Keratinocyte (primary cell): ENCODE data around the gene SMIM38. TPM values are rescaled to one million over a fixed set of nuclear protein-coding genes. Genes with fewer than 3 reads are reported as not detected.

Experiments
- DNase-seq: peaks from one replicate; pipeline ENCODE4 v3.0.0-alpha.2; 2011; ENCODE audit warnings: low read depth, missing footprints, low spot score
- FAIRE-seq: peaks from 2 replicates; lab custom pipeline; 2011; peaks lifted over from hg19 to GRCh38; lab: Jason Lieb, UNC
- H2AFZ ChIP-seq: 2 replicates; pipeline ENCODE4 v1.6.0; 2012; ENCODE audit warnings: low read length, control low read depth, inconsistent platforms; ENCODE audit not compliant: control insufficient read depth
- H3K27ac ChIP-seq: 2 replicates; pipeline ENCODE4 v1.5.1; 2011; ENCODE audit warnings: low read length; ENCODE audit not compliant: control insufficient read depth, insufficient read depth
- H3K27me3 ChIP-seq: 3 replicates; pipeline ENCODE4 v1.6.0; 2011; ENCODE audit warnings: low read length; ENCODE audit not compliant: control insufficient read depth, insufficient read depth; ENCODE audit errors: extremely low read depth
- H3K36me3 ChIP-seq, 2 experiments: 2 replicates in 1 of 2; 3 replicates in 1 of 2; pipeline ENCODE4 v1.5.1; 2011; ENCODE audit warnings: low read length in 2 of 2, mild to moderate bottlenecking in 1 of 2; ENCODE audit not compliant: control insufficient read depth in 2 of 2, insufficient read depth in 2 of 2; ENCODE audit errors: extremely low read depth in 1 of 2
- H3K4me1 ChIP-seq: 3 replicates; pipeline ENCODE4 v1.5.1; 2011; ENCODE audit warnings: low read length; ENCODE audit not compliant: control insufficient read depth, insufficient read depth; ENCODE audit errors: extremely low read depth
- H3K4me2 ChIP-seq: 3 replicates; pipeline ENCODE4 v1.6.0; 2011; ENCODE audit warnings: low read depth, low read length; ENCODE audit not compliant: control insufficient read depth, insufficient read depth; ENCODE audit errors: extremely low read depth
- H3K4me3 ChIP-seq, 3 experiments: fragments of 200-600 bp in 1 of 3; sonication (generic) in 1 of 3; 2 replicates in 2 of 3; 3 replicates in 1 of 3; pipeline ENCODE4 v1.5.1; 2011 to 2016; ENCODE audit warnings: low read length in 3 of 3, mild to moderate bottlenecking in 3 of 3, control low read depth in 2 of 3, inconsistent platforms in 1 of 3, low read depth in 1 of 3, mixed read lengths in 1 of 3, mixed run types in 1 of 3, moderate library complexity in 1 of 3; ENCODE audit not compliant: control insufficient read depth in 2 of 3, insufficient read depth in 2 of 3; ENCODE audit errors: extremely low read depth in 1 of 3
- H3K79me2 ChIP-seq: 2 replicates; pipeline ENCODE4 v1.6.0; 2012; ENCODE audit warnings: low read length; ENCODE audit not compliant: control insufficient read depth, insufficient read depth
- H3K9ac ChIP-seq: 3 replicates; pipeline ENCODE4 v1.6.0; 2011; ENCODE audit warnings: low read length; ENCODE audit not compliant: control insufficient read depth, insufficient read depth; ENCODE audit errors: extremely low read depth
- H3K9me1 ChIP-seq: 3 replicates; pipeline ENCODE4 v1.6.0; 2011; ENCODE audit warnings: low read length; ENCODE audit not compliant: control insufficient read depth, insufficient read depth; ENCODE audit errors: extremely low read depth
- H3K9me3 ChIP-seq: 2 replicates; pipeline ENCODE4 v1.5.1; 2012; ENCODE audit warnings: low read depth, low read length; ENCODE audit not compliant: control insufficient read depth
- H4K20me1 ChIP-seq: 3 replicates; pipeline ENCODE4 v1.6.0; 2011; ENCODE audit warnings: low read length; ENCODE audit not compliant: control insufficient read depth, insufficient read depth; ENCODE audit errors: extremely low read depth
- EZH2 ChIP-seq: IDR thresholded peaks from one replicate; pipeline ENCODE4 v1.6.1; 2012; ENCODE audit warnings: inconsistent platforms, mild to moderate bottlenecking, low read length, moderate library complexity
- dilution Hi-C: fragments of 300-500 bp; cut with MboI; formaldehyde crosslinking; loops from one replicate; pipeline ENCODE4 v1.7.0; 2020; ENCODE audit warnings: low sequenced_read_pairs; ENCODE audit not compliant: extremely low pct_ligation_motif_present
- polyA plus RNA-seq, 5 experiments: library from polyadenylated mRNA; depleted of rRNA in 3 of 5; stranded (reverse) in 3 of 5; stranded (forward) in 1 of 5; unstranded in 1 of 5; fragments of >200 nt; gene quantifications; 1 replicate in 1 of 5; 2 replicates in 3 of 5; 3 replicates in 1 of 5; pipeline versions ENCODE4 v1.2.1 to v1.2.3, GENCODE V29; 2011 to 2012; ENCODE audit warnings: missing spikeins in 2 of 5, low read depth in 1 of 5, low replicate concordance in 1 of 5
- TF ChIP-seq, protein P1 (sequence below), 3 experiments: IDR thresholded peaks in 1 of 3; conservative IDR thresholded peaks in 1 of 3; optimal IDR thresholded peaks in 1 of 3; 2 replicates in 2 of 3; 3 replicates in 1 of 3; pipeline versions ENCODE3 to v1.5.1; 2011; ENCODE audit warnings: low read length in 3 of 3, mild to moderate bottlenecking in 3 of 3, moderate library complexity in 2 of 3, control low read depth in 1 of 3, inconsistent platforms in 1 of 3; ENCODE audit not compliant: insufficient read depth in 2 of 3; ENCODE audit errors: extremely low read depth in 1 of 3

Gene SMIM38
- polyA plus RNA-seq, 1 donor (not counting 4 experiments of a cell fraction or from before 2014, with no cell fraction given): not detected

- Histone ChIP-seq H3K9ac (no peak overlapping the region), H3K4me2 (no peak overlapping the region), H3K9me1 (no peaks in the 10 kb centered on the region), H3K27ac (no peak overlapping the region), H4K20me1 (no peaks in the 10 kb centered on the region), H3K4me1 (peaks cover 2% of the 10 kb centered on the region), H2AFZ (no peak overlapping the region), H3K4me3 (no peak overlapping the region), H3K27me3 (no peaks in the 10 kb centered on the region), H3K9me3 (no peaks in the 10 kb centered on the region), H3K79me2 (no peaks in the 10 kb centered on the region), H3K36me3 (no peaks in the 10 kb centered on the region)
- no peak for DNase-seq
- TF ChIP-seq EZH2: no peak
- TF ChIP-seq, protein P1, sequence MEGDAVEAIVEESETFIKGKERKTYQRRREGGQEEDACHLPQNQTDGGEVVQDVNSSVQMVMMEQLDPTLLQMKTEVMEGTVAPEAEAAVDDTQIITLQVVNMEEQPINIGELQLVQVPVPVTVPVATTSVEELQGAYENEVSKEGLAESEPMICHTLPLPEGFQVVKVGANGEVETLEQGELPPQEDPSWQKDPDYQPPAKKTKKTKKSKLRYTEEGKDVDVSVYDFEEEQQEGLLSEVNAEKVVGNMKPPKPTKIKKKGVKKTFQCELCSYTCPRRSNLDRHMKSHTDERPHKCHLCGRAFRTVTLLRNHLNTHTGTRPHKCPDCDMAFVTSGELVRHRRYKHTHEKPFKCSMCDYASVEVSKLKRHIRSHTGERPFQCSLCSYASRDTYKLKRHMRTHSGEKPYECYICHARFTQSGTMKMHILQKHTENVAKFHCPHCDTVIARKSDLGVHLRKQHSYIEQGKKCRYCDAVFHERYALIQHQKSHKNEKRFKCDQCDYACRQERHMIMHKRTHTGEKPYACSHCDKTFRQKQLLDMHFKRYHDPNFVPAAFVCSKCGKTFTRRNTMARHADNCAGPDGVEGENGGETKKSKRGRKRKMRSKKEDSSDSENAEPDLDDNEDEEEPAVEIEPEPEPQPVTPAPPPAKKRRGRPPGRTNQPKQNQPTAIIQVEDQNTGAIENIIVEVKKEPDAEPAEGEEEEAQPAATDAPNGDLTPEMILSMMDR (optimal IDR thresholded peaks at IDR 0.05 in 1 of 3, IDR thresholded peaks at IDR 0.05 in 1 of 3, conservative IDR thresholded peaks at IDR 0.05 in 1 of 3; ENCODE audit: extremely low read depth in 1 of 3, insufficient read depth in 2 of 3, low read length in 3 of 3): no peak
- FAIRE-seq: no peak
- dilution Hi-C loops: no loop called here
Observed at GRCh38 chr11:69136471-69136870, 19.3 kb upstream of the SMIM38 start.

GRCh38 chr11:69137151-69137844, 18.4 kb upstream of the SMIM38 start:
- DNase-seq (no peak), FAIRE-seq (no peak)
- H2AFZ ChIP-seq: no peak overlapping the region
- H3K9me1 ChIP-seq: no peaks in the 10 kb centered on the region
- H3K4me2 ChIP-seq: no peak overlapping the region
- H3K9ac ChIP-seq: no peak overlapping the region
- H3K27me3 ChIP-seq: no peaks in the 10 kb centered on the region
- no peaks in the 10 kb centered on the region for H3K9me3 ChIP-seq
- no peak overlapping the region for H3K4me3 ChIP-seq
- H3K79me2 ChIP-seq: no peaks in the 10 kb centered on the region
- no peaks in the 10 kb centered on the region for H3K36me3 ChIP-seq
- peaks cover 2% of the 10 kb centered on the region for H3K4me1 ChIP-seq
- no peaks in the 10 kb centered on the region for H4K20me1 ChIP-seq
- dilution Hi-C loops: no loop called here
- no peak overlapping the region for H3K27ac ChIP-seq
- TF ChIP-seq EZH2: no peak
- TF ChIP-seq, protein P1 (optimal IDR thresholded peaks at IDR 0.05 in 1 of 3, IDR thresholded peaks at IDR 0.05 in 1 of 3, conservative IDR thresholded peaks at IDR 0.05 in 1 of 3; ENCODE audit: extremely low read depth in 1 of 3, insufficient read depth in 2 of 3, low read length in 3 of 3): no peak
